ENCODE results near the gene SNRPA. TPM values are rescaled to one million over a fixed set of nuclear protein-coding genes. Genes with fewer than 3 reads are reported as not detected.

SNRPA gene
- total RNA-seq, 2 experiments from 2014 or later, result 214 to 315 TPM

DNA sequence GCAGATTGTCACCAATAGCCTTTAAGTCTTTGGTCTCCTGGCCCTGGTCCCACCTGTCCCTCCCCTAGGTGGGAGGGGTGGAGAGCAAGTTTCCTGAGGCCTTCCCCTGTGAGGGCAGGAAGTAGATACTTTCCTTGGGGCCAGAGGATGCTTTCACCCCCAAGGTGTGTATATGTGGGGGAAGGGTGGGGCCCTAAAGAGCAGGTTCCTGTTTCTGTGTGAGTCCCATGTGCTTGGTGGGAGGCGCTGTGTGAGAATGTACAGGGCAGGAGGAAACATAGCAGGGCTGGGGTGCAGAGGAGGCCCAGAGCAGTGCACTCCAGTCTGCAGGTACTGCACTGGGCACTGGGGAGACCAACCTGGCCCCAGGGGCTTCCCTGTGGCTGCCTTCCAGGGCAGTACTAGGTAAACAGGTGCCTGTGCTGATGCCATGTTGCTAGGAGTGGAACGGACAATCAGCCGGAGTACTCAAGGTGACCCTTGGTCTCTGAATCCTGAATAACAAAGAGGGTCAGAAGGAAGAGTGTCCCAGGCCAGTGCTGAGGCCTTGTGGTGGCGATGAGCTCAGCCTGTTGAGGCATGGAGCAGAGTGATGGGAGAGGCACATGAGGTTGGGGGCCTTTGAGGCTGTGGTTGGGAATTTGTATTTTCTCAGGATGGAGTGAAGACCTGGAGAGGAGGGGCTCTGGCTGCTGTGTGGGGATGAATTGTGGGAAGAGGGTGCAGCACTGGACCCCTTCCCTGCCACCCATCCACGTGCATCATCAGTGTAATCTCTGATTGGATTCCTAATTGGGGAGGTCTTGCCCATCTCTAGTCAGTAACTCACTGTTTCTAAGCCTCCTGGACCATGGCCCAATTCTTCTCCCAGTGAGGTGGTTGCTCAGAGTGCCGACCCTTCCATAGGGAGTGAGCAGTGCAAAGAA lies 53.1 kb downstream of the SNRPA start:
- no peak overlapping the region for H2AFZ ChIP-seq (ENCODE audit: low read length)
- no TSS peak for BruUV-seq (replicated peaks)
- no peaks in the 10 kb centered on the region for H3K9me2 ChIP-seq (ENCODE audit: insufficient read depth, low read length)
- H3K27ac ChIP-seq (ENCODE audit: low read depth, low read length, poor library complexity, severe bottlenecking), result peak overlapping the region; percentile 81
- H3K79me2 ChIP-seq (ENCODE audit: insufficient read depth, low read depth, low read length), result peaks cover 72% of the 10 kb centered on the region
- H3K9me3 ChIP-seq (ENCODE audit: low read length), result no peaks in the 10 kb centered on the region
- H3K36me3 ChIP-seq (ENCODE audit: insufficient read depth, low read length), result peaks cover 86% of the 10 kb centered on the region
- POLR2A ChIA-PET, result interaction anchor here (0.9 kb wide), 1 partner anchor 55 kb away, joined by 3 read pairs; no protein-coding TSS in a partner anchor
- H3K4me3 ChIP-seq (ENCODE audit: low read depth, low read length, poor library complexity, severe bottlenecking), result peak overlapping the region; percentile 99
- TF ChIP-seq, protein P1, sequence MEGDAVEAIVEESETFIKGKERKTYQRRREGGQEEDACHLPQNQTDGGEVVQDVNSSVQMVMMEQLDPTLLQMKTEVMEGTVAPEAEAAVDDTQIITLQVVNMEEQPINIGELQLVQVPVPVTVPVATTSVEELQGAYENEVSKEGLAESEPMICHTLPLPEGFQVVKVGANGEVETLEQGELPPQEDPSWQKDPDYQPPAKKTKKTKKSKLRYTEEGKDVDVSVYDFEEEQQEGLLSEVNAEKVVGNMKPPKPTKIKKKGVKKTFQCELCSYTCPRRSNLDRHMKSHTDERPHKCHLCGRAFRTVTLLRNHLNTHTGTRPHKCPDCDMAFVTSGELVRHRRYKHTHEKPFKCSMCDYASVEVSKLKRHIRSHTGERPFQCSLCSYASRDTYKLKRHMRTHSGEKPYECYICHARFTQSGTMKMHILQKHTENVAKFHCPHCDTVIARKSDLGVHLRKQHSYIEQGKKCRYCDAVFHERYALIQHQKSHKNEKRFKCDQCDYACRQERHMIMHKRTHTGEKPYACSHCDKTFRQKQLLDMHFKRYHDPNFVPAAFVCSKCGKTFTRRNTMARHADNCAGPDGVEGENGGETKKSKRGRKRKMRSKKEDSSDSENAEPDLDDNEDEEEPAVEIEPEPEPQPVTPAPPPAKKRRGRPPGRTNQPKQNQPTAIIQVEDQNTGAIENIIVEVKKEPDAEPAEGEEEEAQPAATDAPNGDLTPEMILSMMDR (conservative IDR thresholded peaks at IDR 0.05; ENCODE audit: low read length), result peak; percentile 46; the same call in 1 of the 2 replicates
- TF ChIP-seq EZH2phosphoT487 (IDR thresholded peaks at IDR 0.05; ENCODE audit: borderline replicate concordance, low read depth, low read length), result no peak
- intact Hi-C loops (cut with micrococcal nuclease; ENCODE audit: unreplicated experiment), result no loop called here
- H3K4me2 ChIP-seq (ENCODE audit: low read length), result peak overlapping the region; percentile 97
- H4K20me1 ChIP-seq (ENCODE audit: insufficient read depth, low read length), result peaks cover 27% of the 10 kb centered on the region
- peaks cover 73% of the 10 kb centered on the region for H3K4me1 ChIP-seq (ENCODE audit: insufficient read depth, low read length, poor library complexity, severe bottlenecking)
- CTCF ChIA-PET (ENCODE audit: unreplicated experiment), result interaction anchor here (0.6 kb wide), 2 partner anchors 26 to 194 kb away, joined by 3 read pairs; partner anchors contain the start of gene RAB4B
- DNase-seq (ENCODE audit: low spot score), result peak; percentile 88

GRCh38 chr19:40804783-40805242 lies 53.8 kb downstream of the SNRPA start:
- peaks cover 27% of the 10 kb centered on the region for H4K20me1 ChIP-seq (ENCODE audit: insufficient read depth, low read length)
- H2AFZ ChIP-seq (ENCODE audit: low read length), result no peak overlapping the region
- intact Hi-C loops (cut with micrococcal nuclease; ENCODE audit: unreplicated experiment), result no loop called here
- no peaks in the 10 kb centered on the region for H3K9me3 ChIP-seq (ENCODE audit: low read length)
- DNase-seq (ENCODE audit: low spot score), result peak; percentile 31
- POLR2A ChIA-PET, result interaction anchor here (1.2 to 1.5 kb wide), 2 partner anchors 26 to 54 kb away, joined by 3 to 4 read pairs; partner anchors contain the start of genes ACTMAP and SNRPA
- peak overlapping the region; percentile 81 for H3K27ac ChIP-seq (ENCODE audit: low read depth, low read length, poor library complexity, severe bottlenecking)
- no peaks in the 10 kb centered on the region for H3K9me2 ChIP-seq (ENCODE audit: insufficient read depth, low read length)
- H3K36me3 ChIP-seq (ENCODE audit: insufficient read depth, low read length), result peaks cover 91% of the 10 kb centered on the region
- TF ChIP-seq, protein P1 (conservative IDR thresholded peaks at IDR 0.05; ENCODE audit: low read length), result peak; percentile 70
- no peak for TF ChIP-seq EZH2phosphoT487 (IDR thresholded peaks at IDR 0.05; ENCODE audit: borderline replicate concordance, low read depth, low read length)
- H3K4me2 ChIP-seq (ENCODE audit: low read length), result peak overlapping the region; percentile 97
- peaks cover 73% of the 10 kb centered on the region for H3K4me1 ChIP-seq (ENCODE audit: insufficient read depth, low read length, poor library complexity, severe bottlenecking)
- peaks cover 67% of the 10 kb centered on the region for H3K79me2 ChIP-seq (ENCODE audit: insufficient read depth, low read depth, low read length)
- no TSS peak for BruUV-seq (replicated peaks)
- peak overlapping the region; percentile 99 for H3K4me3 ChIP-seq (ENCODE audit: low read depth, low read length, poor library complexity, severe bottlenecking)
- CTCF ChIA-PET (ENCODE audit: unreplicated experiment), result interaction anchor here (0.6 kb wide), 1 partner anchor 971 kb away, joined by 12 read pairs; the partner anchor contains the start of gene DYRK1B

All from OCI-LY7 (cell line).